ENCODE results near the gene FOXP4.

Gene FOXP4

DNA sequence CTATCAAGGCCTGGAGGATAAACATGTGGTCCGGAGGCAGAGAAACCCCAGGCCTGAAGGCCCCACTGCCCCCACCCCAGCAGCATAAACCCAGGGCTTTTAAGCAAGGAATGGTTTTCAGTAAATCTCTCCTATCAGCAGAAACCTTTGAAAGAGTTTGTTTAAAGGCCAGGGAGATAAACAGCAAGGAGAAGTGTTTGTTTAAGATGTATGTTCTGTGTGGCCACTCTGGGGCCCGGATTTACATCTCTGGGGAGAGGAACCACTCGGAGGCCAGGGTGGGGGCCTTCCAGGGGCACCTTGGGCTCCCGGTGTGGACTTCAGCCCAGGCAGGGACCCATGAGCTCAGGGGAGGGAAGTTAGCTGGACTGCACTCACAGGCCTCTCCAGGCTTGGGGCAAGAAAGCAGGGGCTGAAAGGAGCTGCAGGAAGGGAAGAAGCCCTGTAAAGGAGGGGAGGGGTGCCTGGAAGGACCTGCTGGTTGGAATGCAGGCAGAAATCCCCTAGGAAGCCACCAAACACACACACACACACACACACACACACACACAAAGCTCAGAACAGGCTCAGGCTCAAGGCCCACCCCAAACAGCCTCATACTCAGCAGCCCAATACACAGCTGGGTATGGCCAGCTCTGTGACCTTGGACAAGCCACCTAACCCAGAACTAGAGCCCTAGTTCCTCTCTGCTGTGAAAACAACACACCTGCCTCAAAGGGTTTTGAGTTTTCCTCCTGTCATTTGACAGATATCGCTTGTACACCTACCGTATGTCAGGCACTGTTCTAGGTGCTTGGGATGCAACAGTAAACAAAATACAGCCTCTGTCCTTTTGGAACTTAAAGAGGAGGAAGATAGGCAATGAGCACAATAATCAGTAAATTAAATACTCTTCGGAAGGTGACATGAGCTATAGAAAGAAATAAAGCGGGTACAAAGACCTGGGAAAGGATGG lies 26.2 kb upstream of the FOXP4 start:
- no peak for DNase-seq (ENCODE audit: low read depth in 2 of 2)

DNA sequence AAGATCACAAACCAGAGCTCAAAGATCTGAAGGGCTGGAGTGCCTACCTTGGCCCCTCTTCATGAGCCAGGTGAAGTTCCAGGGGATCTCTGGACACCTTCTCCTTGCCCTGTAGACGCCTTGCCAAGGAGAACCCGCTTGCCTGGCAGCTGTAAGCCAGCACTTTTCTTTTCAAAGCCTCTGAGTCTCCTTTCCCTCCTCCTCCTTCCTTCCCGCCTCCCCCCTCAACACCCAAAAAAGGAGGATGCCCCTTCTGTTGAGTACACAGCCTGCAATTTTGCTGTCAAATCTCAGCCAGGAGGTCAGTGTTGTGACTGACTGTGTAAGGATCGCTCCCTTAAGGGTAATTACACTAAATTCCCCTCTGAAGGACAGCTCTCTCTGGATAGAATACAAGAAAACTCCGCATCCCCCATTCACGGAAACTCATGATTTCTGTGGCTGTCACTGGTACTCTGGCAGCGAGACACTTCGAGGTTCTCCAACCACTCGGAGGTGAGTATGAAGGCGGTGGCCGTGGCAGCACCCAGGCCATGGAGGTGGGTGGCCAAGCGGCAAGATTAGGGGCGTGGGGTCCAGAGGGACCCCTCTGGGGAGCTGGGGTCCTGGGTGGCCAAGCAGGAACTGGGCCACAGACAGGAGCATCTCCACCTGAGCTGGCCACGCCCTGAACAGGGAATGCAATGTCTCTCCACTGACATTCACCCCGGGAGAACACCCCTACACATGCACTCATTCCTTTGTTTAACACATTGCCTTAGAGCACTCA lies 23.2 kb upstream of the FOXP4 start:
- no peak for DNase-seq (ENCODE audit: low read depth in 2 of 2)

DNA sequence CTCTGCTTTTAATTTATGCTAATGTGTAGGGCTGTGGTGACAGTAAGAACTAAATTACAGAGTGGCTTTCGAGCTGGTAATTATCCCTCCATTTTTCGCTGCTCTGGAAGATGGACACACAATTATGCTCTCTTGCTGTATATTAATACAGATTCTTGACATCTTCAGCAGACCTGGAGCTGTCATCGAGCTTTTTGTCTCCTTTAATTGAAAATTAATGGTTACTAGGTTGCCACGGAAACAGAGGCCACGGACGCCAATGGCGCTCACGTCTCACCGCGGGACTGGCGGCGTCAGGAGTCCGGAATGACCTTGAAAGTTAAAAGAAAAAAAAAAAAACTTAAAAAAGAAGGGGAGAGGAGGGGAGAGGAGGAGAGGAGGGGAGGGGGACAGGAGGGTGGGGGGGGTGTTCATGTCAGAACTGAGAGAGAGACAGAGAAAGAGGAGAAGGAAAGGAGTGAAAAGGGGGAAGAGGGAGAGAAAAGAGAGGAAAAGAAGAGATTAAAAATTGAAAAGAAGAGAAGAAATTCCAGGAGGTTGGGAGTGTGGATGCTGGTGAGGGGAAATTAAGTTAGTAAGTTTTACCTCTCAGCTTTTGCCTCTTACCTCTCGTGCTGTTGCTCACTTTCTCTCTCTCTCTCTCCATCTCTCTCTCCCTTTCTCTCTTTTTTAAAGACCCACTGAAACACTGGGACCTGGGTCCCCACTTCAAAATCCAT lies 22.1 kb upstream of the FOXP4 start:
- no peak for DNase-seq (ENCODE audit: low read depth in 2 of 2)

DNA sequence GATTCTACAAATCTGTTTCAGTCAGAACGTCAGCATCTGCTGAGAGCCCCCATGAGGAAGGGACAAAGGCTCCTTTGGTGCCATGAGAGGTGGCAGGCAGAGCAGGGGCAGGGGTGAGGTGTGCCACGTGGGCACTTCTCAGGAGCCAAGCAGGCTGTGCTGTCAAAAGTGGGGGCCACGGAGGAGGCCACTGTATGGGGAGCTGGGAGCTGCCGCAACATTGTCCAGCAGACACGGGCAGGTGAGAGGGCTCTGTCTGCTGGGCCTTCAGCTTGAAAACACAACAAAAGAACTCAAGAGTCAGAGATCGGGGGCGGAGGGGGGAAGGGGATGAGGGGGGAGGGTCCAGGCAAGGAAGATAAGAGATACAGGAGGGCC lies 21.6 kb upstream of the FOXP4 start:
- no peak for DNase-seq (ENCODE audit: low read depth in 2 of 2)

DNA sequence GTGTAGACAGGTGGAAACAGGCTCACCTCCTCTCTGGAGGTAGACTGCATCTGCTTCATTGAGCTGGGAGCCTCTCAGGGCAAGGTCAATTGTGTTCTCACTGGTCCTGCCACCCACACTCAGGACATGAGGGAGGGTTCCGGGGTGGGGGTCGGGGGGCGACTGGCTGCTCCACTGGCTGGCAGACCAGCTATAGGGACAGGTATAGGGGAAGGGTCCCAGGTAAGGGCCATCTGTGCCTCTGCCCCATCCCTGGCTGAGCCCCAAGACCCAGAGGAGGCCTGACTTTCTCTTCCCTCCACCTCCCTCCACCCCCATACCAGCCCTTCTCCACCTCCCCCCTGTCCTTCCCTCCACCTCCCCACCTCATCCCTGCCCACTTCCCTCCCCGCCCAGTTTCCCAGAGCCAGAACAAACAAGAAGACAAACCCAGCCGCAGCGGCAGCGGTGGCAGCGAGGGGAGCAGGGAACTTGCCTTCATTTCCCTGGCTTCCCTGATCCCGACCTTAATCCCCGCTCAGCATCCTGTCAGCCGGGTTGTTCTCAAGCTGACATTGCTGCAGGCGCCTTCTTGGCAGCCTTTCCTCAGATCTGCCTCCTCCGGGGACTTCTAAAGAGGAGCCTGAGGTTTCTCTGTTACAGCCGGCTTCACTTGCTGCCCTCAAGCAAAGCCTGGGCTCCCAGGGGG lies 18.3 kb upstream of the FOXP4 start:
- no peak for DNase-seq (ENCODE audit: low read depth in 2 of 2)

DNA sequence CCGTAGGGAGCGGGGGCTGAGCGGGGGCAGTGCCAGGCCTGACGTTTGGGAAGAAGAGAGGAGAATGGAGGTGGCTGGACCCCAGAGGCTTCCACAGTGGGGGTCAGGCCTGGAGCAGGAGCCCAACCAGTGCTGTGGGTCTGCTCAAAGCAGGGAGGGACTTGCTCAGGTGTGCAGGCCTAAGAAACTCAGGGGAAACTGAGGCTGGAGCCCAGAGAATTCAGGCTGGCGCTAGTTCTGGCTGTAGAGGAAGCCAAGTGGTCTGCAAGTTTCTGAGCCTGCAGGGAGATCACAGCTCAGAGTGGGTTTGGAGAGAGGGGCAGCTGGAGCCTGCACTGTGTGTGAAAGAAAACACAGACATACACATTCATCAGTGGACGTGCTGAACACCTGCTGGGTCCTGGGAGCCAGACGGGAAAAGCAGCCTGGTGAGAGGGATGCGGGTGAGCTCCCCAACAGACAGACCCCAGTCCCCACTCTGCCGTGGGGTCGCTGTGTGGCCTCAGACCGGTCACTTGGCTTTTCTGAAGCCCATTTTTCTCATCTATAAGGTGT lies 17.7 kb upstream of the FOXP4 start:
- no peak for DNase-seq (ENCODE audit: low read depth in 2 of 2)

DNA sequence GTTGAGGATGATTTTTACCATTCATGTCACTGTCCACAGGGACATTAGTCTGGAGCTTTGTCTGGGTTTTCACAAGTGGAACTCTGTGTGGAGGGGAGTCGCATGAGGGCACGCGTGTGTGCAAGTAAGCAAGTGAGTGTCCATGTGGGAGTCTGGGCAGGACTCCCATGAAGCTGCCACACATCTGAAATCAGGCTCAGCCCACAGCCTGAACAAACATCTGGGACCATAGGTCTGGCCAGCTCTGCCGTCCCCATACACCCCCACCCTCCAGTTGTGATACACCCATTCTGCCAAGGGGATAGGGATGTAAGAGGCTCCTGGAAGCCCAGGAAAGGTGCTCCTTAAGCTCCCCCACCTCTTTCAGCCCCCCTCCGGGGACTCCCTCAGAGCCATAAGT lies 17.1 kb upstream of the FOXP4 start:
- DNase-seq (ENCODE audit: low read depth in 2 of 2): no peak

DNA sequence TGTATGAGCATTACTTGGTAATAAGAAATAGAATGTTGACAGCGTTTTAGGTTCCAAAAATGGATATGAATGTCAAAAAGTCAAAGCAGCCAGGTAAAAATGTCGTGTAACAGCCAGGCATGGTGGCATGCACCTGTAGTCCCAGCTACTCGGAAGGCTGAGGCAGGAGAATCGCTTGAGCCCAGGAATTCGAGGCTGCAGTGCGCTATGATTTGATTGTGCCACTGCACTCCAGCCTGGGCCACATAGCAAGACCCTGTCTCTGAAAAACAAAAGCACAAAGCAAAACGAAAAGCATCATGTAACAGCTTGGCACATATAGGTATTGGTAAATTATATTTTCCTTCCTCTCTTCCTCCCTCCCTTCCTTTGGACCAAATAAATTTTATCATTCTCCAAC lies 16.2 kb upstream of the FOXP4 start:
- no peak for DNase-seq (ENCODE audit: low read depth in 2 of 2)

DNA sequence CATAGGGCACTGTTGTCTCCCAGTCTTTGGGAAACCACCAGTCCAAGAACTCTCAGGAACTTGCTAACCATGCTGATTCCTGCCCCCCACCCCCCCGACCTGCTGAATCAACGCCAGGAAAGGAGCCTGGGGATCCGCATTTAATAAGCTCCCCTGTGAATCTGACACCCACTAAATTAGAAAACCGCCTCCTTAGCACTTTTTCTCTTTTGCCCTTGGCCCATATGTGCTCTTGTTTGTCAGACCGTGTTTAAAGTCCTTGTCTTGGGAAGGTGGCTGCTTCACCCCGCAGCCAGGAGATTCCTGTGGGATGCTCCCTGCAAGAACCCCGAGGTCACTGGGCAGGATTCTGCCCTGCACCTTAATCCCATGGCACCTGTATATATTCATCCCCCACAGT lies 15.7 kb upstream of the FOXP4 start:
- DNase-seq (ENCODE audit: low read depth in 2 of 2): no peak

DNA sequence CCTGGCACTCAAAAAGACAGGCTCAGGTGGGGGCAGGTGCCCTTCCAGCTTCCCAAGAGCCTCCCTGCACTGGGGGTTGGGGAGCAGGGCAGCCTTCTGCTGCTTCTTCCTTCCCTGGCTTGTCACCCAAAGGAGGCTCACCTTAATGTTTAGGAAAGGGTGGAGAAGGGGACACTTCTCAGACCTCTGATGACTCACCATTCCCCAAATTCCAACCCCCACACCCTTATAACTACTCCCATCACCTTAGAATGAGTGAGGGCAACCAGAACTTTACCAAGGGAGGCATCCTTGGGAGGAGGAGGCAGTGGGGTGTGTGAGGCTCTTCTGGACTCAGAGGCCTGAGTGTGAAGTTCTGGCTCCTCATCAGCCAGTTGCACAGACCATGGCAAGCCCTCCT lies 15.2 kb upstream of the FOXP4 start:
- DNase-seq (ENCODE audit: low read depth in 2 of 2): no peak

DNA sequence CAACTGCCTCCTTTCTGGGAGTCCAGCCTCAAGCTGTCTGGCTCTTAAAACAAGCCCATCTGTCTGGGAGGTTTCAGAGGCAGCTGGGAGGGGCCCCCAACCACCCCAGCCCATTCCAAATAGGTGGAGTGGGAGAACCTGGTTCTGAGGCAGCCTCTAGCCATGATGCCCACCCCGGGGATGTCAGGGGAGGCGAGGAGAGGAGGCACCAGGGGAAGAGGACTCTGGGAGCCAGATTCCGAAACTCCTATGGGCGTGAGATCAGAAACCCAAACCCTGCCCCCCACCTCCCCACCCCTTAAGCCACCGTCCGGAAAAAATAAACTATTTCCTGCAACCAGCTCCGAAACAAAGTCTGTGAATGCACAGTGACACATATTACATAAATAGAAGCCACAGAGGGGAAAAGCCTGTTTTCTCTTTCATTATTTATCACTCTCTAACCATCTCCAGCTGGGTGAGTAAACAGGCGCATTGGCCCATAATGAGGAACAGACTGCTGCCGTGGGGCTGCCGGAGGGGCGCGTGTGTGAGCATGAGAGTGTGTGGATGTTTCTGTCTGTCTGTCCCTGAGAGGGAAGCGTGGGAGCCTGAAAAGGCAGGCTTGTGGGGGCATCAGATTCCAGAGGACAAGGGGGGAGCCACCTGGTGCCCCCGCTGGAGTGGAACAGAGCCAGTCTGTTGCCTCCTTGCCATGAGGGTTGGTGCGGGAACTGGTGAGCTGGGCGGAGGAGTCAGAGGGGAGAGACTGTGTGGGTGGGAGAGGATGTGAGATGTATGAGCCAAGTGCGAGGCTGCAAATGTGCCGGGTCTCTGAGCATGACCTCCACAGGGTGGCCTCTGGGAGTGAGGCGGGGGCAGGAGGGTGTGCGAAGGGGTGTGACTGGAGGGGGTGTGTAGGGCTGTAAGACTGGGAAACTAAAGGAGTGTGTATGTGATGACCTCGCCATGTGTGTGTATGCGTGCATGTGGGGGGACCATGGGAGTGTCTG lies 14.3 kb upstream of the FOXP4 start:
- DNase-seq (ENCODE audit: low read depth in 2 of 2): peak in 1 of 2 donors; percentile 20

DNA sequence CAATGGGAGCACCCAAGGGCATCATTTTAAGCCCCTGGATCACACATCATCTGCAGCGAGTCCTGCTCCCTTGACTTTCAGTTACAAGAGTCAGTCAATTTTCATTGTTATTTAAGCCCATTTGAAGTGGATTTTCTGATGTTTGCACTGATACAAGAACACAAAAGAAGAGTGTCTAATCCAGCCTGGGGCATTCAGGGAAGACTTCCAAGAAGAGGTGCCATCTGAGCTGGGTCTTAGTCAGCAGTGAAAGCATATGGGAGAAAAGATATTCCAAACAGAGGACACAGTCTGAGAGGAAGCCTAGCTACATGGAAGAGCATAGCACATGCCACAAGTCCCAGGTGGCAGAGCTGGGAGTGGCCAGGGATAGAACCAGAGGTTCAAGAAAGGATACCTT lies 10.4 kb upstream of the FOXP4 start:
- DNase-seq (ENCODE audit: low read depth in 2 of 2): no peak

DNA sequence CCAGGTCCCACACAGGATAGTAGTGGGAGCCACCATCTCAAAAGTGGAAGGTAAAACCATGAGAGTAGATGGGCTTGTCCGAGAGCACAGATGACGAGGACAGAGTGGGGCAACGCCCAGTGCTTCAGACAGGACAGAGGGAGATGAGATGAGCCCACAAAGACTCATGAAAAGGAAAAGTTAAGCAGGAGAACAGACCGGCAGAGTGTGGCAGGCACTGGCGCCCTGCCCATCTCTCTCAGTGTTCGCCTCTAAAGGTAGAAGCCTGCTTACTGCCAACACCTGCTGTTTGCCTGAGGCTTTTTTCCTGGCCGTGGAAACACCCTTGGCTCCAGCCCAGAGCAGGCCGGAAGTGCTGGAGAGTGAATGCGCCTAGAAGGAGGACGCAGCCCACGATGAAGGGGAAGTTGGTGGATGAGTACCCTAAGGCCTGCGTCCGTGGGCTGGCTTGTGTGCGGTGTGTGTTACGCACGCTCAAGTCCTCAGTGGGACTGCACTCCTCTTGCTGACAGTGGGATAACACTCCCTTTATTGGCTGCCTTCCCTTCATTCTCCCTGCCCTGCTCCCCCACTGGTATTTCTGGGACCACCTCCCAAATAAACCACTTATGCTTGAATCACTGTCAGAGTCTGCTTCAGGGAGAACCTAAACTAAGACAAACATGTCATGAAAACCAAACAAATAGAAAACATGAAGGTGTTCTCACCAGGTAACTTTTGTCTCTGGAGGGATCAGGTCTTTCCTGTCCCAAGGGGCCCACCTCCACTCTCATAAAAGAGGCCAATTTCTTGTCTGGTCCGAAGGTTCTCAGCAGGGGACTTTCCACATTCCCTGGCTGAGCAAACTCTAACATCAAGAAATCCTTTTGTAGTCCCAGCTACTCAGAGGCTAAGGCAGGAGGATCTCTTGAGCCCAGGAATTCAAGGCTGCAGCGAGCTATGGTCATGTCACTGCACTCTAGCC lies 9.1 kb upstream of the FOXP4 start:
- no peak for DNase-seq (ENCODE audit: low read depth in 2 of 2)

DNA sequence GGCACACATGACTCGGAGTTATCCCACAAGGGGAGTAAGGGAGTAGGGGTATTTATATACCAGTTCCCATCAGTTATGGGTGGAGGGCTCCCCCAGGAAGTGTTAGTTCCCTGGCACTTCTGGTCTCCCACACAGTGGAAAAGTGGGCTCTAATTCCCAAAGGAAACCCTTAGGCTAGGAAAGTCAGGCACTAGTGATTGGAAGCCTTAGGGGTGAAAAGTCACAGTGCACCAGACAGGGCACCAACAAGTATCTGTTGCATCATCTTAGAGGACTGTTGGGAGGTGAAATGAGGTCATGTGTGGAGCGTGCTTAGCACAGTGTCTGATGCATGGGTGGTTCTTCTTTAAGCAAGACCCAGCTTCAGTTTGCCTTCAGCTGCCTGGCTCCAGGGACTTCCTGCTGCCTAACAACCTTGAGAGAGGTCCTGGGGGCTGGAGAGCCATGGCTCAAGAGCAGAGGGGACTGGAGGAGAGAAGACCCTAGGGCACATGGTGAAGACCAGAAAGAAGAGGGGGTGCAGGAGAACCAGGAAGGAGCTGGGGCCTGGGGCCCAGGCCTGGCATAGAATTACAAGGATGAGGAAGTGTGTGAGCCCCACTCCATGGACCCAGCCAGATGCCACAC lies 7.5 kb upstream of the FOXP4 start:
- no peak for DNase-seq (ENCODE audit: low read depth in 2 of 2)

DNA sequence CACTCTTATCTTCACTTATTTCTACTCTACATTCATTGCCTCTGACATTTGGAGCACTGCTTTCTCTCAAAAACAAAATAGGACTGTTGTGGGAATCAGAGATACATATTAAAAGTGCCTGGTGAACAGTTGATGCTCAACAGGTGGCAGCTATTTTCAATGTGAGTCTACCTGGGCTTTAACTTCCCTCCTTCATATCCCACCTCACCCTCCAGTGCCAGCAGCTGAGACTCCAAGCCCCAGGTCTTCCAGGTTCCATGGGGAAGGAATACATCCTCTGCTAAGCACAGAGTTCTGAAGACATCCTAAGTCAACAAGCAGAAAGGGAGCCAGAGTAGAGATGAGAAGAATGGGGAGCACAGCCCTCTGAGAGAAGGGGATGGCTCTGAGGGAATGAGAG lies 7.0 kb upstream of the FOXP4 start:
- DNase-seq (ENCODE audit: low read depth in 2 of 2): no peak

DNA sequence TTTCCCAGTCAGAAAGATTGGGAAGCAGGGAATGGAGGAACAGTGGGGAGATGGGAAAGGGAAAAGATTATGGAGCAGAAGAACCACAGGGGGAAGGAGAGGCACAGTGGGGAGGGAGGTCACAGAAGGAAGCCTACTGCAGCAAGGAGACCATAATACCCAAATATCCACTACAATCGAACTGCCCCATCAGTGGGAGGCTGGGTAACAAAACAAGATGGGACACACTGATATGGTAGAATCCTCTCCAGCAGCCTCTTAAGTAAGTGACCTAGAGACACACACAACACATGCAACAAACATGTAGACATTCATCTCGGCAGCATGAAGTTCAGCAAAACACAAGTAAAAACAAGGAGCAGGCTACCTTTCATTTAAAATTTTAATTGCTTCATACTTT lies 4.8 kb upstream of the FOXP4 start:
- DNase-seq (ENCODE audit: low read depth in 2 of 2): no peak

DNA sequence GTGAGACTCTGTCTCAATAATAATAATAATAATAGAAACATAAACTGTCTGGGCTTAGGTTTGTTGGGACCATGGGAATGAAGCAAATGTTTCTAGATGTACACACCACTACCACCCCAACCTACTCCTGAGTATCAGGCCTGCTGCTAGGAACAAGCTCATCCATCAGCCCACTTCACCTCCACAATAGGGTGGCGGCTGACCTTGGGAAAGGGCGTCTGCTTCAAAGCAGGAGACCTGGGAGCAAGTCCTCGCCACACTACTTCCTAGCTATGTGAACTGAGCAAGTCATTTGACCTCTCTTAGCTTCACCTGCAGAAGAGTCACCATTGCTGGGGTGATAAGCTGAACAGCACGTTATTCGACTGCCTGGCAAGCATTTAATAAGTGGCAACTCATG lies 3.1 kb upstream of the FOXP4 start:
- no peak for DNase-seq (ENCODE audit: low read depth in 2 of 2)

DNA sequence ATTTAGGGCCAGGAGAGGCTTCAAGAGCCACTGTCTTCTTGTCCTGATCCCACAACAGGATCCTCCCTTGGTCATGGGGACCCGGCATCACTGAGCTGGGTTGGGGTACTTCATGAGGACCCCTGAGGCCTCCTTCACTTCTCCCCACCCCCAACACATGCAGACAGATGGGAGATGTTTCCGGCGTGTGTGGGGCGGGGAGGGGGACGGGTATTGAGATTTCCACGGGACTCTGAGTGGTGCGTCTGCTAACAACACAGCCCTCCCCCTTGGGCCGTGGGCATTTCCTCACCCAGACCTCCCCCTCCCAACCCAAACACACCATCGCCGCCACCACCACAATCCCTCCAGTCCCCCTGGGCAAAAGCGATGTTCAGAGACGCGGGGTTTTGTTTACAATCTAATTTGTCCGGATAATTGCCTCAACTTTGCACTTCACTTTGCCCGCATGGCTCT lies 906 bp upstream of the FOXP4 start:
- DNase-seq (ENCODE audit: low read depth in 2 of 2): no peak

DNA sequence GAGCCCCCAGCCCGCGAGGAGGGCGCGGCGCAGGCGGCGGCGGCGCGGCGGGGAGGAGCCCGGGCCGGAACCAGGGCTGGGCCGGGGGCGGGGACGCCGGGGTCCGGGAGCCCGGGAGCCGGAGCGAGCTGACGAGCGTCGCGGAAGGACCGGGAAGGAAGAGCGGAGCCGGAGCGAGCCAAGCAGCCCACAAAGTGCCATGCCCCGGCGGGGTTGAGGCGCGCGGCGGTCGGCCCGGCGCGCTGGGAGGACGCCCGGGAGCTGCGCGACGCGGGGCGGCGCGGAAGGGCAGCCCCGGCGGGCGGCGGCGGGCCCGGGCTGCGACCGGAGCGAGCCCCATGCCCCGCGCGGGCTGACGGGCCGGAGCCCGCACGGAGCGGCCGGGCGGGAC lies 289 bp downstream of the FOXP4 start:
- DNase-seq (ENCODE audit: low read depth in 2 of 2): no peak
